Stimulated activated naive CD4-positive, alpha-beta T cell (primary cell): ENCODE data around the gene C3orf20.

Source experiments
- DNase-seq, 6 experiments: peaks; one replicate each; lab custom pipeline; 2025; lab: John Stamatoyannopoulos, UW

Gene C3orf20

GRCh38 chr3:14674841-14675240 lies at the start of gene C3orf20:
Gene C3orf20, plus strand, starts transcription at chr3:14675141. Its CDS starts 7,573 bp downstream, at chr3:14682714.
- DNase-seq: no peak

GRCh38 chr3:14625443-14625842 lies 49.5 kb upstream of the C3orf20 start:
- no peak for DNase-seq

GRCh38 chr3:14627815-14628214 lies 47.1 kb upstream of the C3orf20 start:
- no peak for DNase-seq

GRCh38 chr3:14628406-14628805 lies 46.5 kb upstream of the C3orf20 start:
- no peak for DNase-seq

GRCh38 chr3:14630404-14631100 lies 44.4 kb upstream of the C3orf20 start:
- DNase-seq: no peak

GRCh38 chr3:14631101-14631497 lies 43.8 kb upstream of the C3orf20 start:
- DNase-seq: no peak

GRCh38 chr3:14631687-14632441 lies 43.1 kb upstream of the C3orf20 start:
- no peak for DNase-seq

- DNase-seq: no peak
Measured at GRCh38 chr3:14632442-14632930, 42.5 kb upstream of the C3orf20 start.

GRCh38 chr3:14633417-14633816 lies 41.5 kb upstream of the C3orf20 start:
- DNase-seq: no peak

- peak; percentile 2 to 58 (median 40) for DNase-seq
Measured at GRCh38 chr3:14633819-14634424, 41.0 kb upstream of the C3orf20 start.

GRCh38 chr3:14634763-14635400 lies 40.1 kb upstream of the C3orf20 start:
- DNase-seq: no peak

GRCh38 chr3:14636496-14637087 lies 38.3 kb upstream of the C3orf20 start:
- DNase-seq: no peak

GRCh38 chr3:14640157-14640562 lies 34.8 kb upstream of the C3orf20 start:
- no peak for DNase-seq

GRCh38 chr3:14640734-14641133 lies 34.2 kb upstream of the C3orf20 start:
- DNase-seq: no peak

GRCh38 chr3:14641346-14641745 lies 33.6 kb upstream of the C3orf20 start:
- no peak for DNase-seq

- no peak for DNase-seq
Measured at GRCh38 chr3:14645453-14645852, 29.5 kb upstream of the C3orf20 start.

GRCh38 chr3:14646131-14646573 lies 28.8 kb upstream of the C3orf20 start:
- no peak for DNase-seq

- DNase-seq: no peak
Measured at GRCh38 chr3:14646589-14647413, 28.1 kb upstream of the C3orf20 start.

GRCh38 chr3:14647976-14648955 lies 26.7 kb upstream of the C3orf20 start:
- DNase-seq: no peak

- no peak for DNase-seq
Measured at GRCh38 chr3:14649466-14649865, 25.5 kb upstream of the C3orf20 start.
